HEK293T (cell line): ENCODE results near the gene OR7C1.

ENCODE experiments used
- BHLHE40 ChIP-seq: fragments of 450-650 bp; IDR thresholded peaks from 2 replicates; pipeline ENCODE4 v1.6.1; 2016; ENCODE audit warnings: mild to moderate bottlenecking, moderate library complexity, borderline replicate concordance
- CTBP1 ChIP-seq: fragments of 450-650 bp; IDR thresholded peaks from 2 replicates; pipeline ENCODE4 v1.6.1; 2016; ENCODE audit warnings: borderline replicate concordance
- ELF4 ChIP-seq: fragments of 450-650 bp; IDR thresholded peaks from 2 replicates; pipeline ENCODE4 v1.6.1; 2017; ENCODE audit warnings: antibody characterized with exemption
- FOXM1 ChIP-seq: fragments of 450-650 bp; IDR thresholded peaks from 2 replicates; pipeline ENCODE4 v1.6.1; 2017; ENCODE audit warnings: mild to moderate bottlenecking, borderline replicate concordance
- HDGF ChIP-seq: fragments of 450-650 bp; IDR thresholded peaks from 2 replicates; pipeline ENCODE4 v1.6.1; 2017; ENCODE audit warnings: antibody characterized with exemption, borderline replicate concordance
- LEF1 ChIP-seq: fragments of 450-650 bp; IDR thresholded peaks from 2 replicates; pipeline ENCODE4 v1.6.1; 2017; ENCODE audit warnings: mild to moderate bottlenecking, borderline replicate concordance
- TARDBP ChIP-seq: fragments of 450-650 bp; IDR thresholded peaks from 2 replicates; pipeline ENCODE4 v1.6.1; 2016

DNA sequence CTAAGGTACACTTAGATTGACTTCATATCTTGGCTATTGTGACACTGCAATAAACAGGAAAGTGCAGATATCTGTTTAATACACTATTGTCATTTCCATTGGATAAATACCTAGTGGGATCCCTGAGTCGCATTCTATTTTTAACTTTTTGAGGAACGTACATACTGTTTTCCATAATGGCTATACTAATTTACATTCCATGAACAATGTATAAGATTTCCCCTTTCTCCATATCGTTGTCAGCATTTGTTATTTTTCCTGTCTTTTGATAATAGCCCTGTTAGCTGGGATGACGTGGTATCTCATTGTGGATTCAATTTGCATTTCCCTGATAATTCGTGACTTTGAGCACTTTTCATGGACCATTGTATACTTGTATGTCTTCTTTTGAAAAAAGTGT is 33.5 kb upstream of the OR7C1 start:
- TF ChIP-seq FOXM1 (no peak), HDGF (no peak), TARDBP (no peak), LEF1 (no peak), ELF4 (no peak), BHLHE40 (no peak), CTBP1 (no peak)
